GM12878 (cell line): ENCODE data around the gene USP14. TPM values are rescaled to one million over a fixed set of nuclear protein-coding genes. Genes with fewer than 3 reads are reported as not detected.

Source experiments
- ATAC-seq: fragments of 200-7000 bp; cut with Tn5 transposase; 3 replicates; pipeline ENCODE4 v1.9.1; 2020; ENCODE audit warnings: mild to moderate bottlenecking, moderate library complexity
- BruUV-seq: library from RNA; stranded (reverse); fragments of 400-500 nt; replicated peaks from 2 replicates; lab custom pipeline; 2021; lab: Mats Ljungman, UMichigan
- CTCF ChIA-PET: fragments of 300-600 bp; sonication (Branson Sonifier 250); formaldehyde crosslinking; extraction: SDS; loops from one replicate; lab custom pipeline; 2021; ENCODE audit warnings: inconsistent platforms; lab: Yijun Ruan, JAX
- POLR2A ChIA-PET: fragments of 350-600 bp; formaldehyde crosslinking; extraction: SDS; loops from one replicate; lab custom pipeline; 2021; ENCODE audit warnings: inconsistent platforms; lab: Charles Lee
- RAD21 ChIA-PET: fragments of 300-600 bp; sonication (Branson Sonifier 250); formaldehyde crosslinking; loops from one replicate; lab custom pipeline; 2023; ENCODE audit warnings: antibody characterized with exemption; ENCODE audit not compliant: unreplicated experiment; lab: Charles Lee
- SMC1A ChIA-PET: fragments of 300-600 bp; sonication (Branson Sonifier 250); formaldehyde crosslinking; loops from one replicate; lab custom pipeline; 2023; ENCODE audit not compliant: unreplicated experiment, uncharacterized antibody; lab: Charles Lee
- DNase-seq: peaks from one replicate; pipeline ENCODE4 v3.0.0-alpha.2; 2011; ENCODE audit warnings: low read depth, low spot score
- FAIRE-seq: peaks from 3 replicates; lab custom pipeline; 2011; peaks lifted over from hg19 to GRCh38; lab: Jason Lieb, UNC
- H2AFZ ChIP-seq: 2 replicates; pipeline ENCODE4 v1.6.0; 2011; ENCODE audit warnings: low read depth, low read length, control low read depth; ENCODE audit not compliant: control insufficient read depth
- H3K27ac ChIP-seq: 2 replicates; pipeline ENCODE4 v1.5.1; 2011; ENCODE audit warnings: control low read depth; ENCODE audit not compliant: control insufficient read depth, insufficient read depth
- H3K27me3 ChIP-seq, 2 experiments: replicated peaks in 1 of 2; 2 replicates each; pipeline versions ENCODE4 v1.6.0 to v1.6.1; 2011; ENCODE audit warnings: low read length in 1 of 2; ENCODE audit not compliant: control insufficient read depth in 2 of 2, insufficient read depth in 2 of 2
- H3K36me3 ChIP-seq, 2 experiments: 2 replicates each; pipeline ENCODE4 v1.5.1; 2011; ENCODE audit warnings: low read length in 1 of 2; ENCODE audit not compliant: control insufficient read depth in 2 of 2, insufficient read depth in 2 of 2
- H3K4me1 ChIP-seq: 2 replicates; pipeline ENCODE4 v1.6.1; 2011; ENCODE audit warnings: mild to moderate bottlenecking, low read length, moderate library complexity, mixed read lengths; ENCODE audit not compliant: control insufficient read depth, insufficient read depth
- H3K4me2 ChIP-seq: 2 replicates; pipeline ENCODE4 v1.6.0; 2011; ENCODE audit warnings: control low read depth; ENCODE audit not compliant: control insufficient read depth, insufficient read depth
- H3K4me3 ChIP-seq: fragments of 200-600 bp; sonication (generic); 2 replicates; pipeline ENCODE4 v1.5.1; 2016
- H3K79me2 ChIP-seq: 2 replicates; pipeline ENCODE4 v1.6.0; 2011; ENCODE audit warnings: low read length; ENCODE audit not compliant: control insufficient read depth, insufficient read depth
- H3K9ac ChIP-seq: 2 replicates; pipeline ENCODE4 v1.8.0; 2011; ENCODE audit warnings: low read length, control low read depth, mixed read lengths; ENCODE audit not compliant: control insufficient read depth, insufficient read depth
- H3K9me3 ChIP-seq: replicated peaks from 3 replicates; pipeline ENCODE4 v1.5.1; 2011; ENCODE audit warnings: mild to moderate bottlenecking, low read length; ENCODE audit not compliant: control insufficient read depth, insufficient read depth
- H4K20me1 ChIP-seq: 2 replicates; pipeline ENCODE4 v1.6.0; 2011; ENCODE audit not compliant: control insufficient read depth, insufficient read depth
- BMI1 ChIP-seq: fragments of 450-650 bp; IDR thresholded peaks from 2 replicates; pipeline ENCODE4 v1.6.1; 2016; ENCODE audit warnings: mild to moderate bottlenecking, moderate library complexity, borderline replicate concordance
- CHD2 ChIP-seq: IDR thresholded peaks from 2 replicates; pipeline ENCODE4 v1.6.1; 2011; ENCODE audit warnings: low read depth, low read length, improper control_type of control experiment, borderline replicate concordance
- DPF2 ChIP-seq: fragments of 450-650 bp; IDR thresholded peaks from 2 replicates; pipeline ENCODE4 v1.6.1; 2017; ENCODE audit warnings: mild to moderate bottlenecking
- MEF2B ChIP-seq: fragments of 450-650 bp; IDR thresholded peaks from 2 replicates; pipeline ENCODE4 v1.6.1; 2018; ENCODE audit warnings: mild to moderate bottlenecking, moderate library complexity; ENCODE audit not compliant: partially characterized antibody, poor library complexity, severe bottlenecking
- PAX8 ChIP-seq: fragments of 450-650 bp; IDR thresholded peaks from 2 replicates; pipeline ENCODE4 v1.6.1; 2017; ENCODE audit warnings: mild to moderate bottlenecking, moderate library complexity
- POLR2AphosphoS2 ChIP-seq: IDR thresholded peaks from 2 replicates; pipeline ENCODE4 v1.6.1; 2011; ENCODE audit warnings: low read depth, mild to moderate bottlenecking, low read length, improper control_type of control experiment, moderate library complexity
- POLR2AphosphoS5 ChIP-seq: IDR thresholded peaks from 2 replicates; pipeline ENCODE4 v1.6.1; 2011; ENCODE audit warnings: mild to moderate bottlenecking, low read length, inconsistent platforms
- RAD21 ChIP-seq: IDR thresholded peaks from 2 replicates; pipeline ENCODE4 v1.6.1; 2011; ENCODE audit warnings: mild to moderate bottlenecking, low read depth, low read length, moderate library complexity; ENCODE audit not compliant: insufficient read depth
- RELA ChIP-seq: fragments of 450-650 bp; IDR thresholded peaks from 2 replicates; pipeline ENCODE4 v1.8.0; 2014; ENCODE audit warnings: borderline replicate concordance; ENCODE audit not compliant: partially characterized antibody
- SMAD1 ChIP-seq: fragments of 450-650 bp; IDR thresholded peaks from 2 replicates; pipeline ENCODE4 v1.6.1; 2018; ENCODE audit warnings: mild to moderate bottlenecking, low read depth; ENCODE audit not compliant: partially characterized antibody
- STAT1 ChIP-seq: fragments of 450-650 bp; conservative IDR thresholded peaks from 2 replicates; pipeline ENCODE4 v1.6.1; 2014; ENCODE audit warnings: antibody characterized with exemption, mild to moderate bottlenecking
- TARDBP ChIP-seq: IDR thresholded peaks from 2 replicates; pipeline ENCODE4 v1.6.1; 2016; ENCODE audit warnings: borderline replicate concordance
- WRNIP1 ChIP-seq: IDR thresholded peaks from 2 replicates; pipeline ENCODE4 v1.6.1; 2011; ENCODE audit warnings: low read depth, low read length, improper control_type of control experiment, borderline replicate concordance
- ZNF384 ChIP-seq: IDR thresholded peaks from 2 replicates; pipeline ENCODE4 v1.6.1; 2012; ENCODE audit warnings: low read depth, mild to moderate bottlenecking, low read length, improper control_type of control experiment, borderline replicate concordance
- ZNF622 ChIP-seq: fragments of 450-650 bp; IDR thresholded peaks from 2 replicates; pipeline ENCODE4 v1.6.1; 2017; ENCODE audit warnings: mild to moderate bottlenecking, inconsistent platforms
- in situ Hi-C: fragments of 300-500 bp; cut with MboI; formaldehyde crosslinking; loops from 9 replicates; pipeline ENCODE4 v1.14.3; 2018; ENCODE audit warnings: mixed read lengths
- intact Hi-C: fragments of 100-400 bp; cut with micrococcal nuclease; formaldehyde crosslinking; loops from one replicate; pipeline ENCODE4 v1.14.2; 2022; ENCODE audit not compliant: unreplicated experiment
- polyA plus RNA-seq, 11 experiments: library from polyadenylated mRNA; depleted of rRNA in 4 of 11; unstranded in 6 of 11; stranded (reverse) in 5 of 11; fragments of >200 nt; fragmentation: Nextera tagmentation in 4 of 11; fragmentation: Illumina TruSeq in 1 of 11; extraction: Ambion mirVana in 4 of 11; extraction: Trizol in 1 of 11; gene quantifications; 1 replicate in 1 of 11; 2 replicates in 10 of 11; pipeline versions ENCODE4 v1.2.1 to v1.2.3, GENCODE V29; 2011 to 2016; ENCODE audit warnings: inconsistent platforms in 2 of 11, missing spikeins in 2 of 11, low read depth in 1 of 11
- total RNA-seq, 4 experiments: library from RNA; depleted of rRNA in 3 of 4; stranded (reverse); fragments of >200 nt in 3 of 4; fragmentation: Illumina TruSeq in 1 of 4; extraction: Trizol in 1 of 4; gene quantifications; 2 replicates each; pipeline versions ENCODE4 v1.2.1 to v1.2.3, GENCODE V29; 2013 to 2021
- TF ChIP-seq, protein P1 (sequence below): IDR thresholded peaks from 2 replicates; pipeline ENCODE4 v1.6.1; 2012; ENCODE audit warnings: mild to moderate bottlenecking, low read depth, low read length
- TF ChIP-seq, protein P2 (sequence below): fragments of 450-650 bp; IDR thresholded peaks from 2 replicates; pipeline ENCODE4 v1.6.1; 2017; ENCODE audit warnings: antibody characterized with exemption, mild to moderate bottlenecking, moderate library complexity

Gene USP14
- total and polyA plus RNA-seq, 10 of the 15 experiments (the other 5 are each of a cell fraction or from before 2014, with no cell fraction given): 14.3 to 127 (median 29.6) TPM

DNA sequence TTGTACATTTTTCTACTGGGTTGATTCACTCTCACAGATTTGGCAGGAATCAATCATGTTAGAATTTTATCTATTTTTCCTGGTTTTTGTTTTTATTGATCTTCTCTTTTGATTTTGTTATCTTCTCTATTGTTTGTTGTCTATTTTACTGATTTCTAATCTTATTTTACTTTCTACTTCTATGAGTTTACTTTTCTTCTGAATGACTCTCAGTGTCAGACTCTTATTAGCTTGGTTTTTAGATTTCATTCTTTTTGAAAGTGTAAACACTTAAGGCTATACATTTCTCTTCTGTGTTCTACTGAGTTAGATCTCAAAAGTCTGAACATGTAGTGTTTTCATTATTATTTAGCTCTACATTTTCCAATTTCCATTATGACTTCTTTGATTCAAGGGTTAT is 62.4 kb downstream of the USP14 start:
- H2AFZ ChIP-seq: no peak overlapping the region
- H3K79me2 ChIP-seq: no peaks in the 10 kb centered on the region
- ChIA-PET CTCF (interaction anchor here (0.7 kb wide), 1 partner anchor 741 kb away, joined by 3 read pairs; no protein-coding TSS in a partner anchor), POLR2A (interaction anchor here (0.6 kb wide), 1 partner anchor 48 kb away, joined by 3 read pairs; no protein-coding TSS in a partner anchor), SMC1A (interaction anchor here (1.0 kb wide), 1 partner anchor 29 kb away, joined by 4 read pairs; no protein-coding TSS in a partner anchor), RAD21 (no interaction called here)
- peaks cover 7% of the 10 kb centered on the region for H3K9me3 ChIP-seq
- FAIRE-seq (no peak), DNase-seq (no peak), ATAC-seq (no peak)
- TF ChIP-seq ZNF384 (no peak), POLR2AphosphoS2 (no peak), POLR2AphosphoS5 (no peak), STAT1 (no peak), SMAD1 (no peak), MEF2B (no peak), DPF2 (no peak), WRNIP1 (no peak), TARDBP (no peak), CHD2 (no peak), BMI1 (no peak), PAX8 (no peak), ZNF622 (no peak), RAD21 (no peak), RELA (no peak)
- TF ChIP-seq, protein P1, sequence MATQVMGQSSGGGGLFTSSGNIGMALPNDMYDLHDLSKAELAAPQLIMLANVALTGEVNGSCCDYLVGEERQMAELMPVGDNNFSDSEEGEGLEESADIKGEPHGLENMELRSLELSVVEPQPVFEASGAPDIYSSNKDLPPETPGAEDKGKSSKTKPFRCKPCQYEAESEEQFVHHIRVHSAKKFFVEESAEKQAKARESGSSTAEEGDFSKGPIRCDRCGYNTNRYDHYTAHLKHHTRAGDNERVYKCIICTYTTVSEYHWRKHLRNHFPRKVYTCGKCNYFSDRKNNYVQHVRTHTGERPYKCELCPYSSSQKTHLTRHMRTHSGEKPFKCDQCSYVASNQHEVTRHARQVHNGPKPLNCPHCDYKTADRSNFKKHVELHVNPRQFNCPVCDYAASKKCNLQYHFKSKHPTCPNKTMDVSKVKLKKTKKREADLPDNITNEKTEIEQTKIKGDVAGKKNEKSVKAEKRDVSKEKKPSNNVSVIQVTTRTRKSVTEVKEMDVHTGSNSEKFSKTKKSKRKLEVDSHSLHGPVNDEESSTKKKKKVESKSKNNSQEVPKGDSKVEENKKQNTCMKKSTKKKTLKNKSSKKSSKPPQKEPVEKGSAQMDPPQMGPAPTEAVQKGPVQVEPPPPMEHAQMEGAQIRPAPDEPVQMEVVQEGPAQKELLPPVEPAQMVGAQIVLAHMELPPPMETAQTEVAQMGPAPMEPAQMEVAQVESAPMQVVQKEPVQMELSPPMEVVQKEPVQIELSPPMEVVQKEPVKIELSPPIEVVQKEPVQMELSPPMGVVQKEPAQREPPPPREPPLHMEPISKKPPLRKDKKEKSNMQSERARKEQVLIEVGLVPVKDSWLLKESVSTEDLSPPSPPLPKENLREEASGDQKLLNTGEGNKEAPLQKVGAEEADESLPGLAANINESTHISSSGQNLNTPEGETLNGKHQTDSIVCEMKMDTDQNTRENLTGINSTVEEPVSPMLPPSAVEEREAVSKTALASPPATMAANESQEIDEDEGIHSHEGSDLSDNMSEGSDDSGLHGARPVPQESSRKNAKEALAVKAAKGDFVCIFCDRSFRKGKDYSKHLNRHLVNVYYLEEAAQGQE: no peak
- TF ChIP-seq, protein P2, sequence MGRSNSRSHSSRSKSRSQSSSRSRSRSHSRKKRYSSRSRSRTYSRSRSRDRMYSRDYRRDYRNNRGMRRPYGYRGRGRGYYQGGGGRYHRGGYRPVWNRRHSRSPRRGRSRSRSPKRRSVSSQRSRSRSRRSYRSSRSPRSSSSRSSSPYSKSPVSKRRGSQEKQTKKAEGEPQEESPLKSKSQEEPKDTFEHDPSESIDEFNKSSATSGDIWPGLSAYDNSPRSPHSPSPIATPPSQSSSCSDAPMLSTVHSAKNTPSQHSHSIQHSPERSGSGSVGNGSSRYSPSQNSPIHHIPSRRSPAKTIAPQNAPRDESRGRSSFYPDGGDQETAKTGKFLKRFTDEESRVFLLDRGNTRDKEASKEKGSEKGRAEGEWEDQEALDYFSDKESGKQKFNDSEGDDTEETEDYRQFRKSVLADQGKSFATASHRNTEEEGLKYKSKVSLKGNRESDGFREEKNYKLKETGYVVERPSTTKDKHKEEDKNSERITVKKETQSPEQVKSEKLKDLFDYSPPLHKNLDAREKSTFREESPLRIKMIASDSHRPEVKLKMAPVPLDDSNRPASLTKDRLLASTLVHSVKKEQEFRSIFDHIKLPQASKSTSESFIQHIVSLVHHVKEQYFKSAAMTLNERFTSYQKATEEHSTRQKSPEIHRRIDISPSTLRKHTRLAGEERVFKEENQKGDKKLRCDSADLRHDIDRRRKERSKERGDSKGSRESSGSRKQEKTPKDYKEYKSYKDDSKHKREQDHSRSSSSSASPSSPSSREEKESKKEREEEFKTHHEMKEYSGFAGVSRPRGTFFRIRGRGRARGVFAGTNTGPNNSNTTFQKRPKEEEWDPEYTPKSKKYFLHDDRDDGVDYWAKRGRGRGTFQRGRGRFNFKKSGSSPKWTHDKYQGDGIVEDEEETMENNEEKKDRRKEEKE: no peak
- H3K9ac ChIP-seq: no peak overlapping the region
- no peak overlapping the region for H3K27ac ChIP-seq
- intact Hi-C loops: no loop called here
- H3K36me3 ChIP-seq: peaks cover 5 to 19% of the 10 kb centered on the region in 2 experiments
- no peak overlapping the region for H3K4me2 ChIP-seq
- H4K20me1 ChIP-seq: no peaks in the 10 kb centered on the region
- no peak overlapping the region for H3K4me3 ChIP-seq
- H3K4me1 ChIP-seq: no peaks in the 10 kb centered on the region
- in situ Hi-C loops: no loop called here
- no TSS peak for BruUV-seq
- no peaks in the 10 kb centered on the region for H3K27me3 ChIP-seq
